Stomach smooth muscle (tissue), 2 donors: ENCODE data around the gene EVX1.
A peak's percentile ranks its signal among the peaks of the same experiment; 100 is the strongest.

Experiments
- H3K27ac ChIP-seq: one replicate; pipeline ENCODE4 v1.7.0; 2013; ENCODE audit warnings: mild to moderate bottlenecking, low read length, inconsistent platforms
- H3K27me3 ChIP-seq, 2 donors: one replicate each; pipeline ENCODE4 v1.7.0; 2013; ENCODE audit warnings: low read length in 2 of 2; ENCODE audit not compliant: insufficient read depth in 2 of 2, control insufficient read depth in 1 of 2
- H3K36me3 ChIP-seq, 2 donors: one replicate each; pipeline ENCODE4 v1.7.0; 2013; ENCODE audit warnings: low read length in 2 of 2; ENCODE audit not compliant: control insufficient read depth in 2 of 2, insufficient read depth in 2 of 2
- H3K4me1 ChIP-seq: one replicate; pipeline ENCODE4 v1.7.0; 2013; ENCODE audit warnings: low read length; ENCODE audit not compliant: control insufficient read depth, insufficient read depth
- H3K4me3 ChIP-seq, 2 donors: one replicate each; pipeline ENCODE4 v1.7.0; 2013; ENCODE audit warnings: low read length in 2 of 2
- H3K9ac ChIP-seq, 2 donors: one replicate each; pipeline ENCODE4 v1.7.0; 2013; ENCODE audit warnings: low read length in 2 of 2, mild to moderate bottlenecking in 1 of 2
- H3K9me3 ChIP-seq, 2 donors: one replicate each; pipeline ENCODE4 v1.7.0; 2013; ENCODE audit warnings: low read length in 2 of 2; ENCODE audit not compliant: control insufficient read depth in 2 of 2
- donor health status: healthy.
- donor health status: Pancreatic carcinoma.

Gene EVX1

GRCh38 chr7:27251652-27252590 lies 9.3 kb downstream of the EVX1 start:
- Histone ChIP-seq H3K9ac (no peak overlapping the region), H3K4me3 (peak overlapping the region in 1 of 2 donors; percentile 49), H3K27me3 (peaks cover 63 to 75% of the 10 kb centered on the region in 2 donors)

GRCh38 chr7:27254625-27255024 lies 12.0 kb downstream of the EVX1 start:
- H3K27me3 ChIP-seq = peaks cover 36 to 48% of the 10 kb centered on the region in 2 donors
- no peak overlapping the region for H3K27ac ChIP-seq
- H3K36me3 ChIP-seq = no peaks in the 10 kb centered on the region

More at GRCh38 chr7:27251652-27252590, 9.3 kb downstream of the EVX1 start:
- H3K27ac ChIP-seq = no peak overlapping the region
- H3K36me3 ChIP-seq = no peaks in the 10 kb centered on the region
- H3K9me3 ChIP-seq = no peaks in the 10 kb centered on the region
- peaks cover 17% of the 10 kb centered on the region for H3K4me1 ChIP-seq

GRCh38 chr7:27260211-27260610 lies 17.6 kb downstream of the EVX1 start:
- H3K4me1 ChIP-seq = no peaks in the 10 kb centered on the region
- no peaks in the 10 kb centered on the region for H3K27me3 ChIP-seq
- no peak overlapping the region for H3K27ac ChIP-seq
- H3K36me3 ChIP-seq = no peaks in the 10 kb centered on the region
- H3K4me3 ChIP-seq = no peak overlapping the region
- H3K9ac ChIP-seq = no peak overlapping the region
- no peaks in the 10 kb centered on the region for H3K9me3 ChIP-seq

More at GRCh38 chr7:27254625-27255024, 12.0 kb downstream of the EVX1 start:
- H3K9ac ChIP-seq = no peak overlapping the region
- H3K9me3 ChIP-seq = no peaks in the 10 kb centered on the region
- H3K4me1 ChIP-seq = peaks cover 14% of the 10 kb centered on the region
- no peak overlapping the region for H3K4me3 ChIP-seq

- no peaks in the 10 kb centered on the region for H3K9me3 ChIP-seq
- no peaks in the 10 kb centered on the region for H3K4me1 ChIP-seq
- H3K4me3 ChIP-seq = no peak overlapping the region
- no peaks in the 10 kb centered on the region for H3K36me3 ChIP-seq
- H3K27me3 ChIP-seq = no peaks in the 10 kb centered on the region
- no peak overlapping the region for H3K9ac ChIP-seq
- no peak overlapping the region for H3K27ac ChIP-seq
These were observed 19.5 kb downstream of the EVX1 start for GRCh38 chr7:27262121-27262520.

GRCh38 chr7:27263781-27264180 lies 21.2 kb downstream of the EVX1 start:
- Histone ChIP-seq H3K4me3 (no peak overlapping the region), H3K27ac (no peak overlapping the region), H3K9me3 (no peaks in the 10 kb centered on the region), H3K9ac (no peak overlapping the region), H3K4me1 (no peaks in the 10 kb centered on the region), H3K27me3 (no peaks in the 10 kb centered on the region), H3K36me3 (no peaks in the 10 kb centered on the region)

GRCh38 chr7:27269455-27269854 lies 26.9 kb downstream of the EVX1 start:
- Histone ChIP-seq H3K36me3 (no peaks in the 10 kb centered on the region), H3K4me1 (no peaks in the 10 kb centered on the region)

GRCh38 chr7:27271384-27271783 lies 28.8 kb downstream of the EVX1 start:
- no peaks in the 10 kb centered on the region for H3K36me3 ChIP-seq
- no peak overlapping the region for H3K9ac ChIP-seq
- peaks cover 6 to 10% of the 10 kb centered on the region in 2 donors for H3K9me3 ChIP-seq
- no peaks in the 10 kb centered on the region for H3K4me1 ChIP-seq
- no peak overlapping the region for H3K27ac ChIP-seq
- no peak overlapping the region for H3K4me3 ChIP-seq
- H3K27me3 ChIP-seq = no peaks in the 10 kb centered on the region

More at GRCh38 chr7:27269455-27269854, 26.9 kb downstream of the EVX1 start:
- no peak overlapping the region for H3K27ac ChIP-seq
- H3K9me3 ChIP-seq = peaks cover 6 to 10% of the 10 kb centered on the region in 2 donors
- no peak overlapping the region for H3K4me3 ChIP-seq
- H3K27me3 ChIP-seq = no peaks in the 10 kb centered on the region
- no peak overlapping the region for H3K9ac ChIP-seq

GRCh38 chr7:27277628-27278027 lies 35.0 kb downstream of the EVX1 start:
- Histone ChIP-seq H3K9ac (no peak overlapping the region), H3K27me3 (no peaks in the 10 kb centered on the region)

GRCh38 chr7:27283558-27283957 lies 41.0 kb downstream of the EVX1 start:
- Histone ChIP-seq H3K27me3 (peaks cover 0 to 3% of the 10 kb centered on the region in 2 donors), H3K9ac (no peak overlapping the region), H3K27ac (no peak overlapping the region), H3K4me3 (no peak overlapping the region), H3K4me1 (no peaks in the 10 kb centered on the region), H3K36me3 (no peaks in the 10 kb centered on the region), H3K9me3 (no peaks in the 10 kb centered on the region)

More at GRCh38 chr7:27277628-27278027, 35.0 kb downstream of the EVX1 start:
- Histone ChIP-seq H3K27ac (no peak overlapping the region), H3K9me3 (peaks cover 6% of the 10 kb centered on the region in 2 donors), H3K4me1 (no peaks in the 10 kb centered on the region), H3K4me3 (no peak overlapping the region), H3K36me3 (no peaks in the 10 kb centered on the region)

GRCh38 chr7:27295236-27295635 lies 52.6 kb downstream of the EVX1 start:
- H3K36me3 ChIP-seq = no peaks in the 10 kb centered on the region
- H3K4me1 ChIP-seq = no peaks in the 10 kb centered on the region
- H3K9me3 ChIP-seq = no peaks in the 10 kb centered on the region
- no peak overlapping the region for H3K4me3 ChIP-seq
- H3K27me3 ChIP-seq = no peaks in the 10 kb centered on the region
- H3K27ac ChIP-seq = no peak overlapping the region
- H3K9ac ChIP-seq = no peak overlapping the region

- Histone ChIP-seq H3K27ac (no peak overlapping the region), H3K4me3 (no peak overlapping the region), H3K9me3 (no peaks in the 10 kb centered on the region), H3K27me3 (no peaks in the 10 kb centered on the region), H3K4me1 (no peaks in the 10 kb centered on the region), H3K9ac (no peak overlapping the region), H3K36me3 (no peaks in the 10 kb centered on the region)
These were observed 54.8 kb downstream of the EVX1 start for GRCh38 chr7:27297356-27297755.
